ENCODE measurements around the gene DOCK2.

DNA sequence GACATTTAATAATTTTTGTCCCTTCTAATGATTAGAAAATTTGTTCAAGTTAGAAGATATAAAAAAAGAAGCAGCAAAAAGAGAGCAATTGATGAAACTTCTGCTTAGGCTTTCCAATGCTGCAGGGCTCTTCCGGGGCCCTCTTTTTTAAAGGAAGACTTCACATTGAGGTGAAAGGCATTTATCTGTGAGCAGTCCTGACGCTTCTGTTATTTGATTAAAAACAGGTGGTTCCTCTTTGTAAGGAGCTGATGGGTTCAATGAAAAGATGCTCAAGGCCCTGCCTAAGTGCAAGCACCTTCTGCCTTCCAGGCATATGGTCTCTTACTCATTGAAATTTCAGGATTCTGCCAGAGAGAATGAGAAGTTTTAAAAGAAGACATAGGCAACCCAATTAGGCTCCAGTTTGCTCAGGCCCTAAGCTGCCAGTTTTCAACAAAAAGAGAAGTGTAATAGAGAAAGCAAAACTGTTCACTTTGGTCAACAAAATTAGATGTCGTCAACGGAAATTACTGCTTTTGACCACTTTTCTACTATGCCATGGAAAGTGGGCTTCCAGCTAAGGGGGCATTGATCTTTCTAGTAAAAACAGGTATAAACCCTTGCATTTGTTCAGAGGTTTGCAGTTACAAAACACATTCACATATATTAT, 243.1 kb downstream of the DOCK2 start:
- TF ChIP-seq, protein P1, sequence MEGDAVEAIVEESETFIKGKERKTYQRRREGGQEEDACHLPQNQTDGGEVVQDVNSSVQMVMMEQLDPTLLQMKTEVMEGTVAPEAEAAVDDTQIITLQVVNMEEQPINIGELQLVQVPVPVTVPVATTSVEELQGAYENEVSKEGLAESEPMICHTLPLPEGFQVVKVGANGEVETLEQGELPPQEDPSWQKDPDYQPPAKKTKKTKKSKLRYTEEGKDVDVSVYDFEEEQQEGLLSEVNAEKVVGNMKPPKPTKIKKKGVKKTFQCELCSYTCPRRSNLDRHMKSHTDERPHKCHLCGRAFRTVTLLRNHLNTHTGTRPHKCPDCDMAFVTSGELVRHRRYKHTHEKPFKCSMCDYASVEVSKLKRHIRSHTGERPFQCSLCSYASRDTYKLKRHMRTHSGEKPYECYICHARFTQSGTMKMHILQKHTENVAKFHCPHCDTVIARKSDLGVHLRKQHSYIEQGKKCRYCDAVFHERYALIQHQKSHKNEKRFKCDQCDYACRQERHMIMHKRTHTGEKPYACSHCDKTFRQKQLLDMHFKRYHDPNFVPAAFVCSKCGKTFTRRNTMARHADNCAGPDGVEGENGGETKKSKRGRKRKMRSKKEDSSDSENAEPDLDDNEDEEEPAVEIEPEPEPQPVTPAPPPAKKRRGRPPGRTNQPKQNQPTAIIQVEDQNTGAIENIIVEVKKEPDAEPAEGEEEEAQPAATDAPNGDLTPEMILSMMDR (IDR thresholded peaks at IDR 0.05), result no peak
- TF ChIP-seq, protein P2, sequence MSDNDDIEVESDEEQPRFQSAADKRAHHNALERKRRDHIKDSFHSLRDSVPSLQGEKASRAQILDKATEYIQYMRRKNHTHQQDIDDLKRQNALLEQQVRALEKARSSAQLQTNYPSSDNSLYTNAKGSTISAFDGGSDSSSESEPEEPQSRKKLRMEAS (CRISPR knock-in tag; IDR thresholded peaks at IDR 0.05), result no peak
- TF ChIP-seq TP53 (CRISPR knock-in tag; IDR thresholded peaks at IDR 0.05), result no peak
- no peak for TF ChIP-seq NR1H2 (CRISPR knock-in tag; IDR thresholded peaks at IDR 0.05)
- TF ChIP-seq, protein P3, sequence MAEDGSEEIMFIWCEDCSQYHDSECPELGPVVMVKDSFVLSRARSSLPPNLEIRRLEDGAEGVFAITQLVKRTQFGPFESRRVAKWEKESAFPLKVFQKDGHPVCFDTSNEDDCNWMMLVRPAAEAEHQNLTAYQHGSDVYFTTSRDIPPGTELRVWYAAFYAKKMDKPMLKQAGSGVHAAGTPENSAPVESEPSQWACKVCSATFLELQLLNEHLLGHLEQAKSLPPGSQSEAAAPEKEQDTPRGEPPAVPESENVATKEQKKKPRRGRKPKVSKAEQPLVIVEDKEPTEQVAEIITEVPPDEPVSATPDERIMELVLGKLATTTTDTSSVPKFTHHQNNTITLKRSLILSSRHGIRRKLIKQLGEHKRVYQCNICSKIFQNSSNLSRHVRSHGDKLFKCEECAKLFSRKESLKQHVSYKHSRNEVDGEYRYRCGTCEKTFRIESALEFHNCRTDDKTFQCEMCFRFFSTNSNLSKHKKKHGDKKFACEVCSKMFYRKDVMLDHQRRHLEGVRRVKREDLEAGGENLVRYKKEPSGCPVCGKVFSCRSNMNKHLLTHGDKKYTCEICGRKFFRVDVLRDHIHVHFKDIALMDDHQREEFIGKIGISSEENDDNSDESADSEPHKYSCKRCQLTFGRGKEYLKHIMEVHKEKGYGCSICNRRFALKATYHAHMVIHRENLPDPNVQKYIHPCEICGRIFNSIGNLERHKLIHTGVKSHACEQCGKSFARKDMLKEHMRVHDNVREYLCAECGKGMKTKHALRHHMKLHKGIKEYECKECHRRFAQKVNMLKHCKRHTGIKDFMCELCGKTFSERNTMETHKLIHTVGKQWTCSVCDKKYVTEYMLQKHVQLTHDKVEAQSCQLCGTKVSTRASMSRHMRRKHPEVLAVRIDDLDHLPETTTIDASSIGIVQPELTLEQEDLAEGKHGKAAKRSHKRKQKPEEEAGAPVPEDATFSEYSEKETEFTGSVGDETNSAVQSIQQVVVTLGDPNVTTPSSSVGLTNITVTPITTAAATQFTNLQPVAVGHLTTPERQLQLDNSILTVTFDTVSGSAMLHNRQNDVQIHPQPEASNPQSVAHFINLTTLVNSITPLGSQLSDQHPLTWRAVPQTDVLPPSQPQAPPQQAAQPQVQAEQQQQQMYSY (CRISPR knock-in tag; IDR thresholded peaks at IDR 0.05), result no peak
- TF ChIP-seq, protein P4, sequence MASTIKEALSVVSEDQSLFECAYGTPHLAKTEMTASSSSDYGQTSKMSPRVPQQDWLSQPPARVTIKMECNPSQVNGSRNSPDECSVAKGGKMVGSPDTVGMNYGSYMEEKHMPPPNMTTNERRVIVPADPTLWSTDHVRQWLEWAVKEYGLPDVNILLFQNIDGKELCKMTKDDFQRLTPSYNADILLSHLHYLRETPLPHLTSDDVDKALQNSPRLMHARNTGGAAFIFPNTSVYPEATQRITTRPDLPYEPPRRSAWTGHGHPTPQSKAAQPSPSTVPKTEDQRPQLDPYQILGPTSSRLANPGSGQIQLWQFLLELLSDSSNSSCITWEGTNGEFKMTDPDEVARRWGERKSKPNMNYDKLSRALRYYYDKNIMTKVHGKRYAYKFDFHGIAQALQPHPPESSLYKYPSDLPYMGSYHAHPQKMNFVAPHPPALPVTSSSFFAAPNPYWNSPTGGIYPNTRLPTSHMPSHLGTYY (CRISPR knock-in tag; IDR thresholded peaks at IDR 0.05), result no peak
- TF ChIP-seq ATF1 (CRISPR knock-in tag; IDR thresholded peaks at IDR 0.05), result no peak
- no peak for TF ChIP-seq GABPB1 (CRISPR knock-in tag; IDR thresholded peaks at IDR 0.05)
- TF ChIP-seq, protein P5, sequence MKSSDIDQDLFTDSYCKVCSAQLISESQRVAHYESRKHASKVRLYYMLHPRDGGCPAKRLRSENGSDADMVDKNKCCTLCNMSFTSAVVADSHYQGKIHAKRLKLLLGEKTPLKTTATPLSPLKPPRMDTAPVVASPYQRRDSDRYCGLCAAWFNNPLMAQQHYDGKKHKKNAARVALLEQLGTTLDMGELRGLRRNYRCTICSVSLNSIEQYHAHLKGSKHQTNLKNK (CRISPR knock-in tag; IDR thresholded peaks at IDR 0.05), result no peak
- TF ChIP-seq NR3C1 (CRISPR knock-in tag; conservative IDR thresholded peaks at IDR 0.05; ENCODE audit: low read depth), result no peak
- TF ChIP-seq, protein P6, sequence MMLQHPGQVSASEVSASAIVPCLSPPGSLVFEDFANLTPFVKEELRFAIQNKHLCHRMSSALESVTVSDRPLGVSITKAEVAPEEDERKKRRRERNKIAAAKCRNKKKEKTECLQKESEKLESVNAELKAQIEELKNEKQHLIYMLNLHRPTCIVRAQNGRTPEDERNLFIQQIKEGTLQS (CRISPR knock-in tag; conservative IDR thresholded peaks at IDR 0.05), result no peak
- no peak for TF ChIP-seq SP1 (CRISPR knock-in tag; conservative IDR thresholded peaks at IDR 0.05)

Measured in WTC11 (cell line).